HG03039 (cell line): ENCODE results near the gene PCP4L1.

Experiments
- ATAC-seq: cut with Tn5 transposase; IDR thresholded peaks from one replicate; pipeline ENCODE4 v1.9.1; 2021; ENCODE audit warnings: mild to moderate bottlenecking, moderate library complexity; ENCODE audit not compliant: unreplicated experiment

The PCP4L1 gene

DNA sequence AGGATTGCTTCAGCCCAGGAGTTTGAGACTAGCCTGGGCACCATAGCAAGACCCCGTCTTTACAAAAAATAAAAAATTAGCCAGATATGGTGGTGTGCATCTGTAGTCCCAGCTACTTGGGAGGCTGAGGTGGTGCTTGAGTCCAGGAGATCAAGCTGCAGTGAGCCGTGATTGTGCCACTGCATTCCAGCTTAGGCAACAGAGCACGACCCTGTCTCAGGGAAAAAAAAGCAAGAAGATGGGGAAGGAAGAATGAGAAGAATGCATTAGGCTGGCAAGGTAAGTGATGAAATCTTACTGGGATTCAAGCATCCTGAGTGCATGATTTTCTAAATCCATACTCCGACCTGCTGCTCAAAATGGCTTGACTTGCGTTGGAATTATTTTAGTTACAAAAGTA lies 6.8 kb downstream of the PCP4L1 start:
- ATAC-seq, result no peak

DNA sequence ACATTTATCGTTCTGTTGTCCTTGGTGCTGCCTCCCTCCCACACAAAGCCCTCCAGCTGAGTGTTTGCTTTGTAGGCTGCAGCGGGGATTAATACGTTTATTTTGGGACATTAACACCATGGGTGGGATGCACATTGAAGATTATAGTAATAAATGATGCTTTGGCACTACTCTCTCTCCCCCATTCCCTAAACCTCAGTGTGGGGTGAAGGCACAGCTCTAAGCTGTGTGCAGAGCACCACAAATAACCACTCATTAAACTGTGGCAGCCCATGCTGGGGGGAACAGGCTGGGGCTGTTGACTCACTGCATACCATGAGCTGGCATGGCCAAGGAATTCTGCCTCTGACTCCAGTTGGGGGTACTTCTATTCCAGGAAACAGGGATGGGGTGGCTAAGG lies 7.7 kb downstream of the PCP4L1 start:
- no peak for ATAC-seq

DNA sequence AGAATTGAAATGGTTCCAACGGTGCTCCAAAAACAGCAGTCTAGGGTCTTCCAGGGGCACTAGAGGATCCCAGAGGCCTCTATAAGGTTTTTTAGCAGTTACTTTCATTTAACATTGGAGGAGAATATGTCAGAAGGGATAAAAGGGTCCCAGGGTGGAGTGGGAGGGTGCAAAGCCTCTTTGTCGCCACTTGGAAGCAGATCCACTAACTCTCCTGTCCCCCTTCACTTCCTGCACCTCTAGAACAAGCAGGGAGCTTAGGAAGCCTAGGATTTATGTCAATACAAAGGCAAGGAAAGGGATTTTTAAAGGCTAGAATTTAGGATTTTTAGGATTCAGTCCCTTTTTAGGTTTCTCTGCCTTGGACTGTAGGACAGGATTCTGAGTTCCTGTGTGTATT lies 8.3 kb downstream of the PCP4L1 start:
- ATAC-seq, result no peak

DNA sequence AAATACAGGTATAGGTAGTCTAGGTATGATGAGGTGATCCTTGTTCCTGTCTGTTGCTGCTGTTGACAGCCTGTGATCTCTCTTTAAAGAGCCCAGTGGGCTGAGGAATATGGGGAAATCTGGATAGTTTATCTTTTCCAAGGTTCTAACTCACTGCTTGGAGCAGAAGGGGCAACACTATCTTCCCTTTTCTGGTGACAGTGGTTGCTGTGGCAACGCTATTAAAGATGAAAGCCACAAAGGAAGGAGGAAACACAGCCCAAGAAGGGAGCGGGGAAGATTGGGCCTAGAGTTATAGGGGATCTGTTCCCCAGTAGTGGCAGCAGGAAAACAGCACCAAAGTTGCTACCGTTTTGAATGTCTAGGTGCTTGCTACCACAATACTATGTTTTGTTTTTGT lies 8.8 kb downstream of the PCP4L1 start:
- no peak for ATAC-seq

DNA sequence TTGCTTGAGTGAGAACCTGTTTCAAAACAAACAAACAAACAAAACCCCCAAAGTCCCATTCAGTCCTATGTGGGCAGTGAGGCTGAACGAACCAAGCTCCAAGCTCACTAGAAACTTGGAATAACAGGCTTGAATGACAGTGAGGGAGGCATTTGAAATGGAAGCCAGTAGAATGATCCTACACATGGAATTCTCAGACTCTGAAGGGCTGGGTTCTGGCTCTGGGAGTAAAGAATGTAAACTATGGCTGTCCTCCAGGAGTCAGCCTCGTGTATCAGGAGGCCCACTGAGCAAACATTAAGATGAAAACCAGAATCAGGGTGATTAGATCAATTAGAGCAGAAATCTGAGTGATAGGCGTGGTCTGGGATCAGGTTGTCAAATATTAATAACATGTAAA lies 14.9 kb downstream of the PCP4L1 start:
- ATAC-seq, result no peak

DNA sequence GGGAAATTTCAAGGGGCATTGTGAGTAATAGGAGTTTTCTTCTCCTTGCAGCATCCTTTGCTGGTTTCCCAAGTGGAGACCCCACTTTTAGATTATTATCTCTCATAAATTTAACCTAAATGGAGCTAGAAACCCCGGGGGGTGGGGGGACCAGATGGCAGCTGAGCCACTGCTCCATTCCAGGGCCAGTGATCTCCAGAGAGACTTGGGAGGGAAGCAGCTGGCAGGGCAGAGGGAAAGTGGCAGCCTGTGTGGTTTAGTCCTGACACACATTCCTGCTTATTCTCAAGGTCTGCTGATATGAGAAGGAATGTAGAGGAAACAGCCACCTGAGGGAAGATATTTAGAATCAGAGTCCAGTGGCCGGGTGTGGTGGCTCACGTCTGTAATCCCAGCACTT lies 16.3 kb downstream of the PCP4L1 start:
- ATAC-seq, result no peak

DNA sequence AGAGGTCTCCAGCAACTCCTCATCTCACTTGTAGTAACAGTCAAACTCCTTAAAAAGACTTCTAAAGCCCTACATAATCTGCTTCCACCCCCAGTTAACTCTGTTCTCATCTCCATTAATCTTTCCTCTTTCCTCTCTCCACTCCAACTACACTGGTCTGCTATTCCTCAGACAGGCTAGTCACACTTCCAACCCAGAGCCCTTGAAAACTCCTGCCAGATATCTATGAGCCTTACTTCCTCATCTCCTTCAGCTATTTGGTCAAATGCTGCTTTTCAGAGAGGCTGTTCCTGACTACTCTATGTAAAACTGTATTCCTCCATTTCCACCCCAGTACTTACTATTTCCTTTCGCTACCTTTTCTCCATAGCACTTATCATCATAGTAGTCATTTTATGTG lies 24.4 kb downstream of the PCP4L1 start:
- no peak for ATAC-seq

DNA sequence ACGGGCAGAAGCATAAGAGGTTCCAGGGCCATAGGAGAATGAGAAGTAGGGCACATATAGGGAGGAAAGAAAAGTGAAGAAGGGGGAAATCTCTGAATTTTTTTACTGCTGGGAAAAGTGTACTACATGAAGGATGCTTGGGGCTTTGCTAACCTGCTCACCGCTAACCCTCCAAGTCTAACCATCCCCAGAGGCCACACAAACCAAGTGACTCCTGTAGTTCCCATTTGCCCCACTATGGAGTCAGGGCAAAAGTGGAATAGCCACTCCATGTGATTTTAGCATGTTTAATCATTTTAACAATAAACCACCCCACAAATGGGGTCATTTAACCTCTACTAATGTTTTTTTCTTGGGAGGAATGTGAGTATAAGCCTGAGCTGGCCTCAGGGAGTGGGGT lies 26.6 kb downstream of the PCP4L1 start:
- no peak for ATAC-seq

DNA sequence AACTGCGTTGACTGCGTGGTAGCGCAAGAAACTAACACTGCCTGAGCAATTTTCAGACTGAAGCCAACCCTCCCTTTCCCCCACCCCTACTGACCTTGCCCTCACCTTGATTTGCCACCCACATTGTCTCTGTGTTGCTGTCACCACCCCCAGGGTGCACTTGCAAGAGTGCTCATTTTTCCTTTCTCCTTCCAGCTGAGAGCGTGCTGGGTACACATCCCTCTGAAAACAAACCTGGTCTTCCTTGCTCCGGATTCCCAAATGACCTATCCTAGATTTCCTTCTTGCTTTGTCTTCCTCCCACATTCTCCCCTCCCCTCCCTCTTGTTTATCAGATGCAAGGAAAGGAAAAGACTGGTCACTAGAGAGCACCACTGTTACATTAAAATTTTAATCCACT lies 27.0 kb downstream of the PCP4L1 start:
- ATAC-seq, result no peak

DNA sequence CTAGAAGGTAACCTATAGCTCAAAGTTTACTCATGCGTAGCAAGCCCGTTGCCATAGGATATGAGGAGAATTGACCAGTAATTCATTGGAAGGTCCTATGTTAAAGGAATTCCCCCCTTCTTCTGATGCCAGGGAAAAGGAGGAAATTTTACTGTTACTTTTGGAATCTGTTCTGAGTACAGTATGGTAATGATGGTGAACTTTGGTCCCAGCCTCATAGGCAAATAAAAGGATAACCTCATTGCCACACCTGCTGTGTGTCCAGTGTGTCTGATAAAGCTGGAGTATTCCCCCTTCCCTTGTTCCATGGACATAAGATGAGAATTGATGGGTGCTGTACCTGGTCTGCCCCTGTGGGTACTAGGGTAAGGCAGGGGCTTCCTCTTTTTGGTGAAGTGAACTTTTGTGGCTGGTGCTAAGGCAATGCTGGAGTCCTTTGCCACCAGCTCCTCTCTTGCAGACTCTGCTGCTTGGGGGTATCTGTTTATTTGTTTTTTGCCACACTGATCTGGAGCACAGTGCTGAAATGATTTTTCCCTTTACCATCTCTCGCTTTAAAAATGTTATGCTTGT lies 29.0 kb downstream of the PCP4L1 start:
- ATAC-seq, result no peak

DNA sequence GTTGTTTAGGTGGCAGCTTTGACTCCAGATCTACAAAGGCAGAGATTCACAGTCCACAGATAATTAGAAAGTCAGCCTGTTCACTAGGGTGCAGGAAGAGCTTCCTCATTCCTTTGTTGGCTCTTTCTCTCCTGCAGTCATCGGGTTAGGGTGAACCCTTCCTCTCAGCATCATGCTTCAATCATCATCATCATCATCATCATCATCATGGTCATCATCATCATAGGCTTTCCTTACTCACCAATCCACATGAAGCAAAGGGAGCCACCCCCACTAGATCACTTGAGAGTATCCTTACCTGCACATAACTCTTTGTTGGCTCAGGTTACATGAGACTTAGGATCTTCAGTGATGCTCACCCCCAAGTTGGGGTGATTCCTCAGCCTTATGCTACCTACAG lies 32.2 kb downstream of the PCP4L1 start:
- ATAC-seq, result no peak

DNA sequence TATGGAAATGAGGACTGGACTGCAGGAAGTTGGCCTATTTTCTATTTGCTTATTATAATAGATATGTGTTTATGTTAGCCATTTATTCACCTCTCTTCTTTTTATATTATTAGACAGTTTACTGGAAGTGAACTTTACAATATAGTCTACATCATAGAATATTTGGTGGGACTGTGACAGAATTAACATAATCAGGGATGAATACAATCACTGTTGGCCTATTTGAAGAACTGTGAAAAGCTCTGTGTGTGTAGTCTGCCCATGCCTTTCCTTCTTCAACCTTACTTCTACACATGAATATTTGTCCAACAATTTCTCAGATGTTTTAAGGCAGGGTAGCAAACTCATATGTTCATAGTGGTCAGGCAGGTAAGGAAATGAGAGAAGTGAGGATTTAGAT lies 38.9 kb downstream of the PCP4L1 start:
- ATAC-seq, result no peak

DNA sequence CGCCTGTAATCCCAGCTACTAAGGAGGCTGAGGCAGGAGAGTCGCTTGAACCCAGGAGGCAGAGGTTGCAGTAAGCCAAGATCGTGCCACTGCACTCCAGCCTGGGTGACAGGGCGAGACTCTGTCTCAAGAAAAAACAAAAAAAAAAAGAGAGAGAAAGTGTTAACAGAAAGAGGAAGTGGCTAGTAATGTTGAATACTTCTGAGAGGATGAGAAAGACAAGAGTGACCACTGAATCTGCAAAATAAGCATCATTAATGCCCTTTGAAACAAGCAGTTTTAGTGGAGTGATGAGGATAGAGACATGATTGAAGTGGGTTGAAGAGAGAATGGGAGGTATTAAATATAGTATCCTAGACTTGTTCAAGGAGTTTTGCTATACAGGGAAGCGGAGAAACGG lies 39.6 kb downstream of the PCP4L1 start:
- no peak for ATAC-seq

DNA sequence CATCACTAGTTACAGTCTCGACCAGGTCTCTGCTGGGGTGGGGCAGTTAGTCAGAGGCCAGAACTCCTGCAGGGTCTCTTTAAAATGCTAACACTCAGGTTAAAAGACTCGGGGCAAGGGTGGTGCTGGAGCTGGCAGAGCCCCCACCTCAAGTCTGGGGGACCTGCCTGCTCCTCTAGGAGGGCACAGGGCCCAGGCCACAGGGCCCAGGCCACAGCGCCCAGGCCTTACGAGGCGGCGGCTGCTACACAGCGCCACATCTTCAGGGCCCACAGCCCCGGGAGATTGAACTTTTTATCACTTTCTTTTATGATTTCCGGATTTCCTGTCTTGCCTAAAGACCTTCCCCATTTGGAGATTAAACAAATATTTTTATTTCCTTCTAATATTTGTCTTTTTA lies 40.8 kb downstream of the PCP4L1 start:
- no peak for ATAC-seq

DNA sequence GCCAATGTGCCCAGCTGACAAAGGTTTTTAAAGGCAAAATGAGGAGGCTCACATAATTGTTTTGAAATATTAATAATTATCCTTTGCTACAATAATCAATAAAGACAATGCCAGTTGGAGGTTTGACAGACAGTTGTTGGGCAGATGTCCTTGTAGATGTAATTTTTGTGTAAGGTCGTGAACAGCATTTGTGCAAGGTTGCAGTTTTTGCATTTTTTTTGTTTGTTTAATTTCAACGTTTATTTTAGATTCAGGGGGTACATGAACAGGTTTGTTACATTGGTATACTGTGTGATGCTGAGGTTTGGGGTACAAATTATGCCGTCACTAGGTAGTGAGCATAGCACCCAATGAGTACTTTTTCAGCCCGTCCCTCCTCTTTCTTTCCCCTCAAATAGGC lies 41.9 kb downstream of the PCP4L1 start:
- ATAC-seq, result no peak

DNA sequence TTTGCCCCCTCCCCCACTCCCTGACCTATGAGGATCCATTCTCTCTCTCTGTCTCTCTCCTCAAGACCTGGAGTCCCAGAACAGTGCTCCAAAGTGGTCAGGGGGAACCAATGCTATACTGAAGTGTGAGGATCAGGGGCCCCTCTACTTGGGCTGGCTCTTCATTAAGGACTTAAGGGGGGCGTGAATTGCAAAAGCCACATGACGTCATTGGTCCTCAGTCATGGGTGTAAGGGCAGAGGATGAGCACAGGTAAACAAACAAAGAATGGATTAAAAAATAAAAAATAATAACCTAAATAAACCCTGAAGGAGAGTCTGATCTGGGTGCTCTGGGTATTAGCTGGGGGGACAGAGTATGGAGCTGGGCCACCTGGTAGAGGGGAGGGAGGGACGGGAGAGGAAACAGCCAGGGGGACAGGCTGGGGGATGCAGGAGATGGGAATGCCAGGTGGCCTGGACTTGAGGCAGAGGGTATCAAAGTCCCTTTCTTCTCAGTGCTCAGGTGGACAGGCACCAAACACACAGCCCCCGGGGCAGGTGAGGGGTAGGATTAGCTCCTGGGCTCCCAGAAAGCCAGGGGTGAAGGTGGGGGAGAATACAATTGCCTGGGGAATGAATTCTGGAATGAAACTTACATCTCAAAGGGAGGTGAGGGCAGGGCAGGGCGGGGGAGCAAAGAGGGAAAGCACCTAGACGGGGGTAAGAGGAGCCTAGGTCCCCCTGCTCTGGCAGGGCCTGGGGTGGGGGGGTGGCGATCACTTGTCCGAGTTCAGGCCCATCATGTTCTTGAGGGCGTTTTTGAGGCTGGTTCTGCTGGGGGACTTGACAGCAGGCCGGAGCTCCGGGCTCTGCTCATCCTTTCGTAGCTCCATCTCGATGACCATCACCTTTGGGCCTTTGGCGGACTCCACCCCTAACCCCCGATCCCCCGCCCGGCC lies 46.7 kb downstream of the PCP4L1 start:
- no peak for ATAC-seq

DNA sequence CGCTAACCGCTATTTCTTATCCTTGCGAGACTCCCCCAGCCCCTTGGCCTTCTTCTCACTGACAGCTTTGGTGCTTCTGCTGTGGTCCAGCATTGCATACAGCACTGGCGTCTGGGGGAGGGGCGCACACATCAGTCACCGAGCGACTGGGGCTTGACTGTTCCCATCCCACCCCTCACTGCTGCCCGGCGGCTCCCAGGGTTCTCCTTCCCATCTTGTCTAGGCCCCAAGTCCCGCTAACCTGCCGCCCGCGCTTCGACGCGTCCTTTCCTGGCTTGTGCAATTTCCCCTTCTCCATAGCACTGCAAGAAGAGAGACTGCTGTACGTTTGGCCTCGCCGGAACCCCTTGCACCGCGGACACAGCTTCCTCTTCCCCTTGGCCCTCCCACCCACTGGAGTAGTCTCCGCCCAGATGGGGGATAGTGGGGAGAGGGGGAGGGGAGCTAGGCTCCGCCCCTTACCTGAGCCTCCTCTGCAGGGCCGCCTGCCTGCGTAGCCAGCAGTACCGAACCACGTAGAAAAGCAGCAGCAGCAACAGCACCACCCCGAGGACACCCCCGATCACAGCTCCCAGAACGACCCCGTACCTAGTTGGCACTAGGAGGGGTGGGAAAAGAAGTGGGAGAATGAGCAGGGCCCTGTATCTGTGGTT lies 47.4 kb downstream of the PCP4L1 start:
- peak; percentile 63 for ATAC-seq

DNA sequence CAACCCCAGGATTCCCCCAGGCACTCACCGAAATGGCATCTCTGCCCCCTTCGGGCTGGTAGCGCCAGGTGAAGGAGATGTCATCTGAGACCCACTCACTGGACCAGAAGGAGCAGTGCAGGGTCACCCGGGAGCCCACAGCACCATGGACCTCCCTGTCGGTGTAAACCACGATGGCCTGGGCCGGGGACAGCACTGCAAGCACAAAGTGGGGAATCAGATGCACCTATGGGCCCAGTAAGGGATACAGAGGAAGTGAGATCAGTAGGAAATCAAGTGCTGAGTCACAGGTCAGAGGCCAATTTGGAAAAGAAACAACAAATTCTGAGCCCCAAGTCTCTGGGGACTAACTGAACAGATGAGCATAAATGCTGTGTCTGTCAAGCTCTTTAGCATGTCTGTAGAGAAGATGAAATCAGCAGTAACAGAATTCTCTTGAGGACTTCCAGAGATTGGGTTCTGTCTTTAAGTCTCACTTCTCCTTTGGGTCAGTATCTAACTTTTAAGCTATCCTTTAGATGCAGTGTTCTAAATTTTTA lies 48.8 kb downstream of the PCP4L1 start:
- ATAC-seq, result no peak

DNA sequence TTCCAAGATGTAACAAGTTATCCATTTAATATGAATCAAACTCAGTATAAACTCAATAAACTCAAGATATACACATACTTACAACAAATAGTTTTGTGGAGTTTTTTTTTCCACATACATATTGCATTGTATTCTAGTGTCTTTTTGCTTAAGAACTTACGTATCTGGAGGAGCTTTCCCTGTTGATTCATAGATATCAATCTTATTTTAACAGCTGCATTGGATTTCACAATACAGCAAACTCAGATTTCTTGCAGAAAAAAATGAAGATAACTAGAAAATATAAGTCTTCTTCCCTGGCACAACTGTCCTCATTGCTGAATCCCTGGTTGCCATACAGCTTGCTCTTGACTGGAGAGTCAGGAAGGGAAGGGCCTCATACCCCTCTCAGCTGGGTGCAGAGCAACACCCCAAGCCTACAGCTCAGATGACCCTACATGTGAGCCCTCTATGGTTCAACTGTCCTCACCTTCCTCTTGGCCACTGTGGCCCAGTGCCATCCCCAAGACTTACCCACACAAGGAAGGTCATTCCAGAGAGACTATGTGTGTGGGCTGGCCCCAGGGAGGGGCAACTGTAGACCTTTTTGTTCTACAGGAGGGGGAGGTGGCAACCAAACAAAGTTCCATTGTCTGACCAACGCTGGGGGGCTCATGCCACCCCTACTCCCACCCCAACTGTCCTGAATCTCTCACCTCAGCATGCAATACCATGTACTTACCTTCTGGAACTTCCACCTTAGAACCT lies 49.5 kb downstream of the PCP4L1 start:
- ATAC-seq, result no peak

DNA sequence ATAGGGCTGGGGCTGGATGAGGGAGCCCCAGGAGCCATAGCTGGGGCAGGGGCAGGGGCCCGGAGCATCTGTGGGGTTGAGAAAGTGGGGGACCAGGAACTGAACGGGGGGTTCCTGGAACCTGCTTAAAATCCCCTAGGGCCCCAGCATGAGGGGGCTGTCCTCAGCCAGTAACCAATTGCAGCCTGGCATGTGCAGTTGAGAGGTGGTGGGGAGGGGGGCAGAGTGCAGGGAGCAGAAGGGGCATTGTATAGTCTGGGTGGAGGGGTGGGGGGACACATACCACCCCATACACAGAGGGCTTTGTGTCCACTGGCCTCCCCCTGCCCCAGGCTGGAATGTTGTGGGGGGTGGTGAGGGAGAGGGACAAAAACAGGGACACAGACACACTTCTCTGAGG lies 51.3 kb downstream of the PCP4L1 start, which contains the start of gene MPZ:
TSS of gene MPZ (minus strand) at position 101 of the 400 bp plus-strand sequence. CDS start at position 38, 63 bp downstream.
- ATAC-seq, result no peak

DNA sequence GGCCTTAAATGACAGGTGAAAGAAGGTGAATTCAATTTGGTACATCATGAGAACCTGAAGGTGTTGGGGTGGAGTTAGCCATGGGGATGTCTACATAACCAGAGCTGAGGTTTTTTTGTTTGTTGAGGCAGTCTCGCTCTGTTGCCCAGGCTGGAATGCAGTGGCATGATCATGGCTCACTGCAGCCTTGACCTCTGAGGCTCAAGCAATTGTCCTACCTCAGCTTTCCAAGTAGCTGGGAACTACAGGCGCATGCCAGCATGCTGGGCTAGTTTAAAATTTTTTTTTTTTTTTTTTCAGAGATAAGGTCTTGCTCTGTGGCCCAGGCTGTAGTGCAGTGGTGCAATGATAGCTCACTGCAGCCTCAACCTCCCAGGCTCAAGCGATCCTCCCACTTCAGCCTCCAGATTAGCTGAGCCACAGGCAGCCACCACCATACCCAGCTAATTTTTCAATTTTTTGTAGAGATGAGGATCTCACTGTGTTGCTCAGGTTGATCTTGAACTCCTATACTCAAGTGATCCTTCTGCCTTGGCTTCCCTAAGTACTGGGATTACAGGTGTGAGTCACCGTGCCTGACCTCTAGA lies 53.1 kb downstream of the PCP4L1 start:
- no peak for ATAC-seq
